A673 (cell line): Measurements from ENCODE around the gene DNAJC6.

ENCODE experiments used
- CTCF ChIP-seq: fragments of 300-800, 200-600 bp; sonication (generic); conservative IDR thresholded peaks from 2 replicates; pipeline ENCODE4 v1.5.1; 2017; ENCODE audit warnings: low read depth, mild to moderate bottlenecking, antibody characterized with exemption, low read length, moderate library complexity, mixed read lengths
- EZH2 ChIP-seq: fragments of 200-600 bp; sonication (generic); IDR thresholded peaks from 2 replicates; pipeline ENCODE4 v1.6.1; 2017; ENCODE audit warnings: borderline replicate concordance, low read depth, mild to moderate bottlenecking, mixed read lengths, antibody characterized with exemption, low read length; ENCODE audit not compliant: poor library complexity, severe bottlenecking

GRCh38 chr1:65357291-65357960 is 48.1 kb downstream of the DNAJC6 start:
- TF ChIP-seq CTCF (no peak), EZH2 (no peak)
